ENCODE measurements around the gene PIK3R3. TPM values are rescaled to one million over a fixed set of nuclear protein-coding genes. Genes with fewer than 3 reads are reported as not detected.

Gene PIK3R3
- total RNA-seq, 1 experiment from 2014 or later, result 36.3 TPM

- BruUV-seq (replicated peaks), result no TSS peak
- Histone ChIP-seq H3K27me3 (ENCODE audit: control insufficient read depth, insufficient read depth, low read length) (no peaks in the 10 kb centered on the region), H3K27ac (ENCODE audit: low read length) (peak overlapping the region; percentile 66), H3K4me3 (ENCODE audit: low read depth in 2 of 2, low read length in 2 of 2) (peak overlapping the region in 1 of 2 experiments; percentile 30; a peak in 2 of 4 replicates), H3K4me1 (ENCODE audit: control insufficient read depth, insufficient read depth, low read length) (peaks cover 55% of the 10 kb centered on the region), H3K36me3 (ENCODE audit: control insufficient read depth, insufficient read depth, low read length) (no peaks in the 10 kb centered on the region), H3K9me3 (ENCODE audit: control insufficient read depth, insufficient read depth, low read depth, low read length) (no peaks in the 10 kb centered on the region)
- DNase-seq (ENCODE audit: low read depth, low spot score) (peak; percentile 74), ATAC-seq (peak; percentile 52)
- TF ChIP-seq POLR2AphosphoS5 (IDR thresholded peaks at IDR 0.05; ENCODE audit: low read depth, low read length) (no peak), CTCF (IDR thresholded peaks at IDR 0.05) (no peak), TCF7L2 (IDR thresholded peaks at IDR 0.05; ENCODE audit: low read depth, low read length) (no peak), SIN3A (IDR thresholded peaks at IDR 0.05; ENCODE audit: borderline replicate concordance, insufficient read depth, low read depth, low read length) (no peak)
- TF ChIP-seq, protein P1, sequence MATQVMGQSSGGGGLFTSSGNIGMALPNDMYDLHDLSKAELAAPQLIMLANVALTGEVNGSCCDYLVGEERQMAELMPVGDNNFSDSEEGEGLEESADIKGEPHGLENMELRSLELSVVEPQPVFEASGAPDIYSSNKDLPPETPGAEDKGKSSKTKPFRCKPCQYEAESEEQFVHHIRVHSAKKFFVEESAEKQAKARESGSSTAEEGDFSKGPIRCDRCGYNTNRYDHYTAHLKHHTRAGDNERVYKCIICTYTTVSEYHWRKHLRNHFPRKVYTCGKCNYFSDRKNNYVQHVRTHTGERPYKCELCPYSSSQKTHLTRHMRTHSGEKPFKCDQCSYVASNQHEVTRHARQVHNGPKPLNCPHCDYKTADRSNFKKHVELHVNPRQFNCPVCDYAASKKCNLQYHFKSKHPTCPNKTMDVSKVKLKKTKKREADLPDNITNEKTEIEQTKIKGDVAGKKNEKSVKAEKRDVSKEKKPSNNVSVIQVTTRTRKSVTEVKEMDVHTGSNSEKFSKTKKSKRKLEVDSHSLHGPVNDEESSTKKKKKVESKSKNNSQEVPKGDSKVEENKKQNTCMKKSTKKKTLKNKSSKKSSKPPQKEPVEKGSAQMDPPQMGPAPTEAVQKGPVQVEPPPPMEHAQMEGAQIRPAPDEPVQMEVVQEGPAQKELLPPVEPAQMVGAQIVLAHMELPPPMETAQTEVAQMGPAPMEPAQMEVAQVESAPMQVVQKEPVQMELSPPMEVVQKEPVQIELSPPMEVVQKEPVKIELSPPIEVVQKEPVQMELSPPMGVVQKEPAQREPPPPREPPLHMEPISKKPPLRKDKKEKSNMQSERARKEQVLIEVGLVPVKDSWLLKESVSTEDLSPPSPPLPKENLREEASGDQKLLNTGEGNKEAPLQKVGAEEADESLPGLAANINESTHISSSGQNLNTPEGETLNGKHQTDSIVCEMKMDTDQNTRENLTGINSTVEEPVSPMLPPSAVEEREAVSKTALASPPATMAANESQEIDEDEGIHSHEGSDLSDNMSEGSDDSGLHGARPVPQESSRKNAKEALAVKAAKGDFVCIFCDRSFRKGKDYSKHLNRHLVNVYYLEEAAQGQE (IDR thresholded peaks at IDR 0.05; ENCODE audit: insufficient read depth in 1 of 2, low read depth in 2 of 2, low read length in 1 of 2), result no peak; a peak in 1 of 4 replicates
- CTCF ChIA-PET, result interaction anchor here (1.4 kb wide), 1 partner anchor 48 kb away, joined by 4 read pairs; the partner anchor contains the start of gene PIK3R3
- in situ Hi-C loops (cut with HindIII; ENCODE audit: low pct_unique_long_range_greater_than_20kb, low sequenced_read_pairs), result no loop called here
- intact Hi-C loops (cut with micrococcal nuclease; ENCODE audit: unreplicated experiment), result no loop called here
- POLR2A ChIA-PET, result no interaction called here
Observed at GRCh38 chr1:46180082-46180616, 47.7 kb upstream of the PIK3R3 start.

- intact Hi-C loops (cut with micrococcal nuclease; ENCODE audit: unreplicated experiment), result loop anchor here (1.0 kb wide), 1 partner anchor 142 kb away; no protein-coding TSS in a partner anchor
- Histone ChIP-seq H3K4me1 (ENCODE audit: control insufficient read depth, insufficient read depth, low read length) (peaks cover 59% of the 10 kb centered on the region), H3K27ac (ENCODE audit: low read length) (peak overlapping the region; percentile 40; the same call in 1 of the 2 replicates), H3K9me3 (ENCODE audit: control insufficient read depth, insufficient read depth, low read depth, low read length) (no peaks in the 10 kb centered on the region), H3K27me3 (ENCODE audit: control insufficient read depth, insufficient read depth, low read length) (no peaks in the 10 kb centered on the region), H3K4me3 (ENCODE audit: low read depth in 2 of 2, low read length in 2 of 2) (no peak overlapping the region; a peak in 1 of 4 replicates), H3K36me3 (ENCODE audit: control insufficient read depth, insufficient read depth, low read length) (no peaks in the 10 kb centered on the region)
- peak; percentile 75 for ATAC-seq
- POLR2A ChIA-PET, result no interaction called here
- BruUV-seq (replicated peaks), result no TSS peak
- in situ Hi-C loops (cut with HindIII; ENCODE audit: low pct_unique_long_range_greater_than_20kb, low sequenced_read_pairs), result no loop called here
- CTCF ChIA-PET, result no interaction called here
- DNase-seq (ENCODE audit: low read depth, low spot score), result peak; percentile 78
- TF ChIP-seq SIN3A (IDR thresholded peaks at IDR 0.05; ENCODE audit: borderline replicate concordance, insufficient read depth, low read depth, low read length) (no peak), CTCF (IDR thresholded peaks at IDR 0.05) (peak; percentile 92)
Observed at GRCh38 chr1:46179138-46180081, 47.0 kb upstream of the PIK3R3 start.

All from Panc1 (cell line).